Measurements from ENCODE around the gene CSRP2.

CSRP2 gene

GRCh38 chr12:76871742-76872141 is 7.1 kb downstream of the CSRP2 start:
- no peaks in the 10 kb centered on the region for H3K9me3 ChIP-seq (ENCODE audit: control insufficient read depth, low read depth, low read length)
- H3K9ac ChIP-seq (ENCODE audit: low read length) = peak overlapping the region; percentile 34
- no peak overlapping the region for H3K4me3 ChIP-seq (ENCODE audit: low read length)
- no peaks in the 10 kb centered on the region for H3K36me3 ChIP-seq (ENCODE audit: control insufficient read depth, low read depth, low read length)
- peaks cover 30% of the 10 kb centered on the region for H3K4me1 ChIP-seq (ENCODE audit: control insufficient read depth, low read depth, low read length)
- H3K27ac ChIP-seq (ENCODE audit: low read length) = peak overlapping the region; percentile 64
- no peaks in the 10 kb centered on the region for H3K27me3 ChIP-seq (ENCODE audit: control insufficient read depth, insufficient read depth, low read length)

DNA sequence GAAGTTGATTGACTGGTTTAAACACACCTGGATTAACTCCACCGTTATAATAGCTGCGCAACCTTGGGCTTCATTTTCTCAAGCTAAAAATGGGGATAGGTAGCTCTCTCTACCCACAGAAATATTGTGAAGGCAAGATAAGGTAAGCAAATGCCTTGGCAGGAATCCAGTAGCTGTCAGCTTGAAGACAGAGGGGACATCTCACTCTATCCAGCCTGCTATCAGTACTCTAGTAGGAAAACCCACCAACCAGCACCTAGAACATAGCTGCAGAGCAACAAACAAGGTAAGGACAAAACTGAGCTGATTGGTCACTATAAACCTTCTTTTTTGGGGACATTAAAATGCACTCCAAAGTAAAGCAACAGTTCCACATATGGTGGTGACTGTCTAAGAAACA is 7.7 kb downstream of the CSRP2 start:
- Histone ChIP-seq H3K4me3 (ENCODE audit: low read length) (no peak overlapping the region), H3K4me1 (ENCODE audit: control insufficient read depth, low read depth, low read length) (peaks cover 37% of the 10 kb centered on the region), H3K9ac (ENCODE audit: low read length) (no peak overlapping the region), H3K36me3 (ENCODE audit: control insufficient read depth, low read depth, low read length) (no peaks in the 10 kb centered on the region), H3K27ac (ENCODE audit: low read length) (no peak overlapping the region), H3K9me3 (ENCODE audit: control insufficient read depth, low read depth, low read length) (no peaks in the 10 kb centered on the region), H3K27me3 (ENCODE audit: control insufficient read depth, insufficient read depth, low read length) (no peaks in the 10 kb centered on the region)

DNA sequence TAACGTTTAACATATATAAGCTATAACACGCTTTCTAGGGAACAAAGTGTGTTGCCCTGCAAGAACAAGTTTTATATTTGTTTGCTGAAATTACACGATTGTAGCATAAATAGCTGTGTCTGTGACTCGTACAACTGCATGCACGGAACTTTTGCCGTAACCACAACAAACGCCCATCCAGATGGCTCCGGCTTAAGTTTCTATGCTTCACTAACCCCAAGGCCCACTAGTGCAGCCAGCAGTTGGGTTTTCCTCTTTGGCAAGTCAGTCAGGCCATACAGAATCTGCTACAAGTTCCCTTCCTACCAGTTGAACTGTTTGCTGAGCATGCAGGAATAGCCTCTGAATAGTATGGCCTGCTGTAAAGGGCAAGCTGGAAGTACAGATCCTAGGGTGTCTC is 12.1 kb downstream of the CSRP2 start:
- Histone ChIP-seq H3K4me3 (ENCODE audit: low read length) (no peak overlapping the region), H3K36me3 (ENCODE audit: control insufficient read depth, low read depth, low read length) (peaks cover 12% of the 10 kb centered on the region), H3K27ac (ENCODE audit: low read length) (no peak overlapping the region), H3K27me3 (ENCODE audit: control insufficient read depth, insufficient read depth, low read length) (no peaks in the 10 kb centered on the region), H3K9ac (ENCODE audit: low read length) (peak overlapping the region; percentile 20), H3K9me3 (ENCODE audit: control insufficient read depth, low read depth, low read length) (no peaks in the 10 kb centered on the region), H3K4me1 (ENCODE audit: control insufficient read depth, low read depth, low read length) (peaks cover 34% of the 10 kb centered on the region)

- H3K4me1 ChIP-seq (ENCODE audit: control insufficient read depth, low read depth, low read length) = peaks cover 33% of the 10 kb centered on the region
- peaks cover 16% of the 10 kb centered on the region for H3K36me3 ChIP-seq (ENCODE audit: control insufficient read depth, low read depth, low read length)
- H3K9ac ChIP-seq (ENCODE audit: low read length) = peak overlapping the region; percentile 20
- peak overlapping the region; percentile 37 for H3K27ac ChIP-seq (ENCODE audit: low read length)
- H3K27me3 ChIP-seq (ENCODE audit: control insufficient read depth, insufficient read depth, low read length) = no peaks in the 10 kb centered on the region
- H3K4me3 ChIP-seq (ENCODE audit: low read length) = no peak overlapping the region
- no peaks in the 10 kb centered on the region for H3K9me3 ChIP-seq (ENCODE audit: control insufficient read depth, low read depth, low read length)
Observed at GRCh38 chr12:76866151-76866567, 12.7 kb downstream of the CSRP2 start.

DNA sequence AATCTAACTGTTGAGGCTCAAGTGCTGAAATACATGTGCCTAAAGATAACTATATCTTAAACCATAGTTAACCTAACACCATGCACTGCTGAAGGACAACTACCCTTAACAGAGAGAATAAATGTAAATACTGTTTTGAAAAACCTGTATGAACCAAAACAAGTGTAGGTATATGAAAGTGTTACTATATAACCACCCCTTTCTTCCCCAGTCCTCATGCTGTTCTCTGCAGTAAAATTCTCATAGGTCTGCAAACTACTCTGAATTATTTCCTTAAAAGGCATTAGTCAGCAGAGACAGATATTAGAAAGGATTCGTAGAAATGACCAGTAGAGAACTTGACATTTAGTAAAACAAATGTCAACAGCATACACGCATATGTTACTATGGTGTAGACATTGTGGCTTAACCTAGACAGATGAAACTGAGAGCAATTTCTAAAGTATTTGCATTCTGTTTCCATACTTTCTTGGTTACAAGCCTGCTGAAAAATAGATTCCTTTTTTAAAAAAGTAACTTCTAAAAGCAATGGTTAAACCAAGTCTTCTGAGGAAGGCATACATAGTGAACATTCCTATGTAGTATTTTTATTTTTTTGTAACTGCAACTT is 13.9 kb downstream of the CSRP2 start:
- Histone ChIP-seq H3K36me3 (ENCODE audit: control insufficient read depth, low read depth, low read length) (peaks cover 17% of the 10 kb centered on the region), H3K27me3 (ENCODE audit: control insufficient read depth, insufficient read depth, low read length) (no peaks in the 10 kb centered on the region), H3K9me3 (ENCODE audit: control insufficient read depth, low read depth, low read length) (no peaks in the 10 kb centered on the region), H3K4me1 (ENCODE audit: control insufficient read depth, low read depth, low read length) (peaks cover 33% of the 10 kb centered on the region), H3K4me3 (ENCODE audit: low read length) (no peak overlapping the region), H3K27ac (ENCODE audit: low read length) (no peak overlapping the region), H3K9ac (ENCODE audit: low read length) (no peak overlapping the region)

DNA sequence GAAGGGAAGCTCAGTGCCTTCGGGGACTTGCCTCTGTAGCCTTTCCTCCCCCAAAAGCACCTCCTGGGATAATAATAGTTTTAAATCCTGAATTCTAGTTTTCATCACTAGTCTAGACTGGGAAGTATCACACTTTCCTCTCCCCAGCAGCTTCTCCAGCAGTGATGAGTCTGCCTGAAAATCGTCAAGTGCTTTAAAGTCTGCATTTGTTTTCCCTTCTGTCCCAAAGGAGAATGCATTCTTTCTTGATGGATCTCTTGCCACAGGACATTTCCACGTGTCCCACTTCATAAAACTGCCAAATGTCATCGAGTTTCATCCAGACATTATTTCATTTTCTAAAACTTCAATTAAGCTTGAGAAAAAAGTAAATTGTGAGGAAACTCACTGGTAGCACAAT is 15.0 kb downstream of the CSRP2 start:
- Histone ChIP-seq H3K27me3 (ENCODE audit: control insufficient read depth, insufficient read depth, low read length) (no peaks in the 10 kb centered on the region), H3K9ac (ENCODE audit: low read length) (no peak overlapping the region), H3K9me3 (ENCODE audit: control insufficient read depth, low read depth, low read length) (no peaks in the 10 kb centered on the region), H3K36me3 (ENCODE audit: control insufficient read depth, low read depth, low read length) (peaks cover 27% of the 10 kb centered on the region), H3K4me3 (ENCODE audit: low read length) (no peak overlapping the region), H3K4me1 (ENCODE audit: control insufficient read depth, low read depth, low read length) (peaks cover 29% of the 10 kb centered on the region), H3K27ac (ENCODE audit: low read length) (no peak overlapping the region)

DNA sequence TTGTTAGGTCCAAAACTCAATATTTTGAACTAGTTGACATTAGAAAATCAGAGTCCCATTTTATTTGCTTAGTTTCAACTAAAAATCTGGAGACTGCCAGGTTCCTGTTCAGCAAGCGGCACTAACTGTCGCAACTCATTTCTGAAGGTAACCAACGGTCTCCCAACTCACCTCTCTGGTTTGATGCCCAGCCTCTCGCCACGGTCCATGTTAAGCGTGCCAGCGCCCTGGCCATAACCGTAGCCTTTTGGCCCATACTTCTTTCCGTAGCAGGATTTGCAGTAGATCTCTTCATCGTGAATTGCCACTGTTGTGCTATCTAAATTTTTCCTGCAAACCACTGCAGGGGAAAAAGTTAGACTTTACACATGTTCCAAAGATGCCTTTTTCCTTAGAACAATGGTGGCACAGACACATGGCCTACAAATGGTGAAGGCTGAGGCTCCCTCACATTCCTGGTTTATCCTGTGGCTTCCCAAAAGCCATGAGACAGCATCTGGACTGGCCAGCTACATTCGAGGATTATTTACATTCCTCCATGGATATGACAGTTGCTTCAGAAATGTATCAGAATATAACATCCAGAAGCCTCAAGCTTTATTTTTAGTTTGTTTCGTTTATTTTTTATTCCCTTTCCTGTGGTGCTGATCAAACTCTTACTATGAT is 15.7 kb downstream of the CSRP2 start:
- H3K4me3 ChIP-seq (ENCODE audit: low read length) = no peak overlapping the region
- no peaks in the 10 kb centered on the region for H3K27me3 ChIP-seq (ENCODE audit: control insufficient read depth, insufficient read depth, low read length)
- peaks cover 29% of the 10 kb centered on the region for H3K4me1 ChIP-seq (ENCODE audit: control insufficient read depth, low read depth, low read length)
- H3K36me3 ChIP-seq (ENCODE audit: control insufficient read depth, low read depth, low read length) = peaks cover 29% of the 10 kb centered on the region
- H3K27ac ChIP-seq (ENCODE audit: low read length) = no peak overlapping the region
- no peaks in the 10 kb centered on the region for H3K9me3 ChIP-seq (ENCODE audit: control insufficient read depth, low read depth, low read length)
- no peak overlapping the region for H3K9ac ChIP-seq (ENCODE audit: low read length)

DNA sequence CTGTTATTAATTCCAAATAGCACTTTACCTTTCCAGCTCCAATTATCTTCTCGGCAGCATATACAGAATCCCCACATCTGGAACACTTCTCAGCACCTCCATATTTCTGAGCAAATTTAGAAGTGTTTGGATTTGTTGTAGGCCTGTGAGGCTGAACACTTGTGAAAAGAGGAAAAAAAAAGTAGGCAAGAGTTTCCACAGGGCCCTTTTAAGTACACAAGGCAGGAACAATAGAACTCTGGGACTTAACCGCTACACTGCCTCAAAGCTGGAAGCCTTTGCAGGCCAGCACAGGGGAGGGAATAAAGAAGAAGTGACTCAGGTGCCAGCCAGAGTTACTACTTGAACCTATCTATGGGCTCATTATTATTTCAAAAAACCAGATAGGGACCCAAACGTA is 18.6 kb downstream of the CSRP2 start:
- H3K9ac ChIP-seq (ENCODE audit: low read length) = no peak overlapping the region
- H3K9me3 ChIP-seq (ENCODE audit: control insufficient read depth, low read depth, low read length) = no peaks in the 10 kb centered on the region
- H3K4me1 ChIP-seq (ENCODE audit: control insufficient read depth, low read depth, low read length) = peaks cover 16% of the 10 kb centered on the region
- peaks cover 37% of the 10 kb centered on the region for H3K36me3 ChIP-seq (ENCODE audit: control insufficient read depth, low read depth, low read length)
- H3K27ac ChIP-seq (ENCODE audit: low read length) = no peak overlapping the region
- H3K4me3 ChIP-seq (ENCODE audit: low read length) = no peak overlapping the region
- no peaks in the 10 kb centered on the region for H3K27me3 ChIP-seq (ENCODE audit: control insufficient read depth, insufficient read depth, low read length)

GRCh38 chr12:76859611-76860010 is 19.2 kb downstream of the CSRP2 start:
- H3K36me3 ChIP-seq (ENCODE audit: control insufficient read depth, low read depth, low read length) = peaks cover 37% of the 10 kb centered on the region
- no peaks in the 10 kb centered on the region for H3K27me3 ChIP-seq (ENCODE audit: control insufficient read depth, insufficient read depth, low read length)
- H3K4me1 ChIP-seq (ENCODE audit: control insufficient read depth, low read depth, low read length) = peaks cover 11% of the 10 kb centered on the region
- H3K27ac ChIP-seq (ENCODE audit: low read length) = no peak overlapping the region
- H3K9me3 ChIP-seq (ENCODE audit: control insufficient read depth, low read depth, low read length) = no peaks in the 10 kb centered on the region
- H3K4me3 ChIP-seq (ENCODE audit: low read length) = no peak overlapping the region
- H3K9ac ChIP-seq (ENCODE audit: low read length) = no peak overlapping the region

DNA sequence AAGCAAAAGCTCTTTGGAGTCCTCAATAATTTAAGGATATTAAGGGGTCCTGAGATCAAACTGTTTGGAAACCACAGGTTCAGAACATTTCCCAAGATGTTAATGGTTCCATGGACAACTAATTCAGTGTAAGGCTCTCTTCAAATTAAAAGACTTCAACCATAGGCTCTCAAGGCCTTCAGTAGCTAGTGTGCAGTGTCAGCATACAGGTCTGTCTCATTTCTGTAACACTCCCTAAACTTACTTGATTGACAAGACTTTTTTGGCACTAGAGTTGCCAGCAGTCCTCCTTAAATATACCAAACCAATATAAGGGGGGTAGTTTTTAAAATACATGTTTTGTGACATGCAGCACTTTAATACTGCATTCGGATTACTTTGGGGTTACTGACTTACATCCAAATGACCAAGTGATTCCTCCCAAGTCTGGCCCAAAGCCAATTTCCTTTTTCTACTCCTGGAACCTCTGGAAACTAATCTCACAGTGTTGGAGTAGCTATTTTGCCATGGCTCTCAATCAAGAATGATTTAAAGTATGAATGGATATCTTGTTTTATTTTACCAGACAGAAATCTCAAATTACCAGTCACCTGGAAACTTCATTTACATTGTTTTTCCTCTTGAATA is 22.7 kb downstream of the CSRP2 start:
- Histone ChIP-seq H3K27me3 (ENCODE audit: control insufficient read depth, insufficient read depth, low read length) (no peaks in the 10 kb centered on the region), H3K9ac (ENCODE audit: low read length) (no peak overlapping the region), H3K9me3 (ENCODE audit: control insufficient read depth, low read depth, low read length) (no peaks in the 10 kb centered on the region), H3K27ac (ENCODE audit: low read length) (no peak overlapping the region), H3K4me1 (ENCODE audit: control insufficient read depth, low read depth, low read length) (no peaks in the 10 kb centered on the region), H3K36me3 (ENCODE audit: control insufficient read depth, low read depth, low read length) (peaks cover 36% of the 10 kb centered on the region), H3K4me3 (ENCODE audit: low read length) (no peak overlapping the region)

DNA sequence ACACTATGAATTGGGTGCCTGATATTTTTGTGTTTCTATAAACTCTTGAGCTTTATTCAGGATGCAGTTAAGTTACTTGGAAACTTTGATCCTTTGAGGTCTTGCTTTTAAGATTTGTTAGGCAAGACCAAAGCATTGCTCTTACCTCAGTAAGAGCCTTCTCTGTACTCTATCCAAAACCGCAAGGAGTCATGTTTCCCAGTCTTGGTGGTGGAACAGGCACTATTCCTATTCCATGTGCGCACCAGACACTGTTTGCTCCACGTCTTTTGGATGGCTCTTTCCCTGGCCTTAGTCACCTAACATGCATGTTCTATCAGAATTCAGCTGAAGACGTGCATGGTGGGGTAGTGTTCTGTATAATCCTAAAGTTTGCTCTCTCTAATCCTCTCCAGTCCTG is 23.5 kb downstream of the CSRP2 start:
- H3K4me3 ChIP-seq (ENCODE audit: low read length) = no peak overlapping the region
- H3K9me3 ChIP-seq (ENCODE audit: control insufficient read depth, low read depth, low read length) = no peaks in the 10 kb centered on the region
- H3K27me3 ChIP-seq (ENCODE audit: control insufficient read depth, insufficient read depth, low read length) = no peaks in the 10 kb centered on the region
- peaks cover 42% of the 10 kb centered on the region for H3K36me3 ChIP-seq (ENCODE audit: control insufficient read depth, low read depth, low read length)
- H3K9ac ChIP-seq (ENCODE audit: low read length) = no peak overlapping the region
- no peak overlapping the region for H3K27ac ChIP-seq (ENCODE audit: low read length)
- no peaks in the 10 kb centered on the region for H3K4me1 ChIP-seq (ENCODE audit: control insufficient read depth, low read depth, low read length)

GRCh38 chr12:76852106-76852505 is 26.7 kb downstream of the CSRP2 start:
- no peaks in the 10 kb centered on the region for H3K4me1 ChIP-seq (ENCODE audit: control insufficient read depth, low read depth, low read length)
- peaks cover 27% of the 10 kb centered on the region for H3K36me3 ChIP-seq (ENCODE audit: control insufficient read depth, low read depth, low read length)
- H3K9me3 ChIP-seq (ENCODE audit: control insufficient read depth, low read depth, low read length) = no peaks in the 10 kb centered on the region
- no peak overlapping the region for H3K9ac ChIP-seq (ENCODE audit: low read length)
- H3K27ac ChIP-seq (ENCODE audit: low read length) = no peak overlapping the region
- no peak overlapping the region for H3K4me3 ChIP-seq (ENCODE audit: low read length)
- H3K27me3 ChIP-seq (ENCODE audit: control insufficient read depth, insufficient read depth, low read length) = no peaks in the 10 kb centered on the region

Data from iPS-18a (cell line).